Trophoblast cell (in vitro differentiated cells and primary cell): ENCODE results near the gene SRBD1.

Source experiments
- DNase-seq, 2 donors: peaks; one replicate each; pipeline ENCODE4 v3.0.0-alpha.2; 2016
- H2AFZ ChIP-seq: 2 replicates; pipeline ENCODE4 v1.6.1; 2013; ENCODE audit warnings: low read length, moderate library complexity, mild to moderate bottlenecking; ENCODE audit not compliant: insufficient read depth, poor library complexity
- H2AK5ac ChIP-seq: 2 replicates; pipeline ENCODE4 v1.6.1; 2013; ENCODE audit warnings: mild to moderate bottlenecking, low read length
- H2BK120ac ChIP-seq: 2 replicates; pipeline ENCODE4 v1.6.1; 2013; ENCODE audit warnings: low read length, mild to moderate bottlenecking, moderate library complexity; ENCODE audit not compliant: insufficient read depth, poor library complexity
- H2BK12ac ChIP-seq: 2 replicates; pipeline ENCODE4 v1.6.1; 2013; ENCODE audit warnings: mild to moderate bottlenecking, low read length, moderate library complexity
- H2BK5ac ChIP-seq: 2 replicates; pipeline ENCODE4 v1.6.1; 2013; ENCODE audit warnings: low read length, low read depth, moderate library complexity, mild to moderate bottlenecking; ENCODE audit not compliant: poor library complexity
- H3K14ac ChIP-seq: 2 replicates; pipeline ENCODE4 v1.6.1; 2013; ENCODE audit warnings: mild to moderate bottlenecking, low read length
- H3K18ac ChIP-seq: 2 replicates; pipeline ENCODE4 v1.6.1; 2013; ENCODE audit warnings: mild to moderate bottlenecking, low read length
- H3K23ac ChIP-seq: 2 replicates; pipeline ENCODE4 v1.6.1; 2013; ENCODE audit warnings: low read length
- H3K27ac ChIP-seq: 2 replicates; pipeline ENCODE4 v1.5.1; 2013; ENCODE audit warnings: low read depth, mild to moderate bottlenecking, inconsistent platforms, low read length, moderate library complexity
- H3K27me3 ChIP-seq: 2 replicates; pipeline ENCODE4 v1.6.1; 2013; ENCODE audit warnings: inconsistent platforms, mild to moderate bottlenecking, low read length, moderate library complexity; ENCODE audit not compliant: insufficient read depth
- H3K36me3 ChIP-seq, 2 experiments: 1 replicate in 1 of 2; 2 replicates in 1 of 2; pipeline ENCODE4 v1.6.1; 2013; ENCODE audit warnings: low read length in 2 of 2, mild to moderate bottlenecking in 2 of 2, moderate library complexity in 1 of 2; ENCODE audit not compliant: insufficient read depth in 2 of 2, control insufficient read depth in 1 of 2
- H3K4ac ChIP-seq: 2 replicates; pipeline ENCODE4 v1.6.1; 2013; ENCODE audit warnings: low read depth, mild to moderate bottlenecking, low read length, moderate library complexity
- H3K4me1 ChIP-seq, 2 experiments: 1 replicate in 1 of 2; 2 replicates in 1 of 2; pipeline ENCODE4 v1.6.1; 2013; ENCODE audit warnings: low read length in 2 of 2, mild to moderate bottlenecking in 2 of 2, moderate library complexity in 1 of 2; ENCODE audit not compliant: insufficient read depth in 2 of 2, control insufficient read depth in 1 of 2
- H3K4me2 ChIP-seq: 2 replicates; pipeline ENCODE4 v1.6.1; 2013; ENCODE audit warnings: inconsistent platforms, mild to moderate bottlenecking, low read length, moderate library complexity
- H3K4me3 ChIP-seq: 2 replicates; pipeline ENCODE4 v1.5.1; 2013; ENCODE audit warnings: mild to moderate bottlenecking, low read depth, low read length, inconsistent platforms
- H3K79me1 ChIP-seq: one replicate; pipeline ENCODE4 v1.6.1; 2013; ENCODE audit warnings: low read length
- H3K79me2 ChIP-seq: 2 replicates; pipeline ENCODE4 v1.6.1; 2013; ENCODE audit warnings: low read length, mild to moderate bottlenecking; ENCODE audit not compliant: control insufficient read depth, insufficient read depth, poor library complexity
- H3K9ac ChIP-seq: 2 replicates; pipeline ENCODE4 v1.6.1; 2013; ENCODE audit warnings: mild to moderate bottlenecking, low read length
- H3K9me3 ChIP-seq: 2 replicates; pipeline ENCODE4 v1.6.1; 2013; ENCODE audit warnings: low read depth, mild to moderate bottlenecking, control low read depth, inconsistent platforms, low read length; ENCODE audit not compliant: insufficient read depth
- H4K12ac ChIP-seq: 2 replicates; pipeline ENCODE4 v1.6.1; 2013; ENCODE audit warnings: low read depth, mild to moderate bottlenecking, low read length, moderate library complexity
- H4K8ac ChIP-seq: 2 replicates; pipeline ENCODE4 v1.6.1; 2013; ENCODE audit warnings: low read depth, mild to moderate bottlenecking, low read length, moderate library complexity
- H4K91ac ChIP-seq: one replicate; pipeline ENCODE4 v1.6.1; 2013; ENCODE audit warnings: low read depth, mild to moderate bottlenecking, low read length, moderate library complexity
- WGBS: extraction: QIAGEN DNeasy Blood & Tissue Kit; methylation state at CpG from one replicate; pipeline ENCODE4 v1.1.7; 2013; ENCODE audit warnings: missing lambda C conversion rate; ENCODE audit not compliant: insufficient read length, insufficient coverage; ENCODE audit errors: extremely low coverage; 5-methylcytosine and 5-hydroxymethylcytosine counted together

The SRBD1 gene

GRCh38 chr2:45629971-45630370 lies 18.9 kb upstream of the SRBD1 start:
- no peak overlapping the region for H4K12ac ChIP-seq
- no peak overlapping the region for H4K8ac ChIP-seq
- H3K9ac ChIP-seq = no peak overlapping the region
- no peak overlapping the region for H3K27ac ChIP-seq
- H3K4me2 ChIP-seq = no peak overlapping the region
- no peaks in the 10 kb centered on the region for H3K4me1 ChIP-seq
- H3K79me1 ChIP-seq = no peaks in the 10 kb centered on the region
- H3K4ac ChIP-seq = no peak overlapping the region
- no peak for DNase-seq
- no peak overlapping the region for H4K91ac ChIP-seq
- H3K9me3 ChIP-seq = no peaks in the 10 kb centered on the region
- no peak overlapping the region for H2AK5ac ChIP-seq
- H2BK120ac ChIP-seq = no peak overlapping the region
- H3K27me3 ChIP-seq = no peaks in the 10 kb centered on the region
- WGBS = no CpG with 5 or more reads among the region's 1 CpG
- H2BK5ac ChIP-seq = no peak overlapping the region
- no peaks in the 10 kb centered on the region for H3K36me3 ChIP-seq
- H2BK12ac ChIP-seq = no peak overlapping the region
- no peak overlapping the region for H3K23ac ChIP-seq
- no peak overlapping the region for H2AFZ ChIP-seq
- no peak overlapping the region for H3K4me3 ChIP-seq
- H3K14ac ChIP-seq = no peak overlapping the region
- no peak overlapping the region for H3K18ac ChIP-seq
- H3K79me2 ChIP-seq = no peaks in the 10 kb centered on the region

- Histone ChIP-seq H2AK5ac (no peak overlapping the region), H3K79me1 (no peaks in the 10 kb centered on the region), H3K79me2 (no peaks in the 10 kb centered on the region), H2BK12ac (no peak overlapping the region), H3K27ac (no peak overlapping the region), H2AFZ (no peak overlapping the region), H3K4ac (no peak overlapping the region), H2BK120ac (no peak overlapping the region), H3K9ac (no peak overlapping the region), H4K12ac (no peak overlapping the region), H4K91ac (no peak overlapping the region), H3K4me2 (no peak overlapping the region), H3K4me3 (no peak overlapping the region), H3K27me3 (no peaks in the 10 kb centered on the region), H2BK5ac (no peak overlapping the region), H3K14ac (no peak overlapping the region), H4K8ac (no peak overlapping the region), H3K18ac (no peak overlapping the region), H3K36me3 (no peaks in the 10 kb centered on the region), H3K4me1 (no peaks in the 10 kb centered on the region), H3K23ac (no peak overlapping the region), H3K9me3 (no peaks in the 10 kb centered on the region)
- DNase-seq = no peak
- no CpG with 5 or more reads among the region's 1 CpG for WGBS
Observed at GRCh38 chr2:45627911-45628310, 16.8 kb upstream of the SRBD1 start.

GRCh38 chr2:45626387-45627221 lies 15.5 kb upstream of the SRBD1 start:
- Histone ChIP-seq H4K8ac (no peak overlapping the region), H3K4me1 (no peaks in the 10 kb centered on the region), H3K79me2 (no peaks in the 10 kb centered on the region), H3K18ac (no peak overlapping the region), H2BK120ac (no peak overlapping the region), H4K91ac (no peak overlapping the region), H3K23ac (no peak overlapping the region), H3K9ac (no peak overlapping the region), H3K9me3 (no peaks in the 10 kb centered on the region), H3K27ac (no peak overlapping the region), H3K4me2 (no peak overlapping the region), H2BK5ac (no peak overlapping the region), H3K4me3 (no peak overlapping the region), H3K4ac (no peak overlapping the region), H3K79me1 (no peaks in the 10 kb centered on the region), H2AFZ (no peak overlapping the region), H3K14ac (no peak overlapping the region), H2BK12ac (no peak overlapping the region), H3K36me3 (no peaks in the 10 kb centered on the region), H3K27me3 (no peaks in the 10 kb centered on the region), H2AK5ac (no peak overlapping the region), H4K12ac (no peak overlapping the region)
- WGBS = no CpG with 5 or more reads among the region's 8 CpGs
- no peak for DNase-seq

GRCh38 chr2:45625824-45626223 lies 14.8 kb upstream of the SRBD1 start:
- H2BK120ac ChIP-seq = no peak overlapping the region
- no peak overlapping the region for H4K91ac ChIP-seq
- no peak overlapping the region for H3K4ac ChIP-seq
- H2BK12ac ChIP-seq = no peak overlapping the region
- H3K27me3 ChIP-seq = no peaks in the 10 kb centered on the region
- no peak overlapping the region for H3K23ac ChIP-seq
- H2BK5ac ChIP-seq = no peak overlapping the region
- H3K79me1 ChIP-seq = no peaks in the 10 kb centered on the region
- no peak overlapping the region for H3K14ac ChIP-seq
- H4K8ac ChIP-seq = no peak overlapping the region
- H4K12ac ChIP-seq = no peak overlapping the region
- no peak overlapping the region for H3K9ac ChIP-seq
- no peak overlapping the region for H2AK5ac ChIP-seq
- DNase-seq = no peak
- H3K27ac ChIP-seq = no peak overlapping the region
- no peaks in the 10 kb centered on the region for H3K9me3 ChIP-seq
- no peaks in the 10 kb centered on the region for H3K4me1 ChIP-seq
- H3K18ac ChIP-seq = no peak overlapping the region
- no peak overlapping the region for H3K4me3 ChIP-seq
- no peak overlapping the region for H3K4me2 ChIP-seq
- no peaks in the 10 kb centered on the region for H3K79me2 ChIP-seq
- no peaks in the 10 kb centered on the region for H3K36me3 ChIP-seq
- H2AFZ ChIP-seq = no peak overlapping the region
